GM20000 (cell line): ENCODE data around the gene SLC5A8.

ENCODE experiments used
- DNase-seq: peaks from one replicate; pipeline ENCODE4 v3.0.0; 2012; ENCODE audit warnings: low spot score
- TF ChIP-seq, protein P1 (sequence below): IDR thresholded peaks from 2 replicates; pipeline ENCODE4 v1.5.1; 2012; ENCODE audit warnings: mild to moderate bottlenecking, control low read depth; ENCODE audit errors: extremely low read depth, missing control alignments

The SLC5A8 gene

DNA sequence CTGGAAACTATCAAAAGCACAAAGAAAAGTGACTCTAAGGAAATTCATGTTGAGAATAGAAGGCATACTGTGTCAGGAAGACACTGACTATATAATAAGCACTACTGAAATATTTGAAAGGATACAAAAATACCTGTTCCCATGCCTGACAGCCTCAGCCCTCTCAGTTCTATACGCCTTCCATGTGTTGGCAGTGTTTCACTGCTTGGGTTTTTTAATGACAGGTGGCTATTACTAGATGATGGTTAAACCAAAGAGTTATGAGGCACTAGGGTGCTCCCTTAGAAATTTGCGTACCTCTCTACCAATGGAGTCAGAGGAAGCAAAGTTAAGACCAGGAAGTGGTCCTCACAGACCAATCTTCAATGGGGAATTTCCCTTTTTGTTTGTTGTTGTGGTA, 25.6 kb upstream of the SLC5A8 start:
- TF ChIP-seq, protein P1, sequence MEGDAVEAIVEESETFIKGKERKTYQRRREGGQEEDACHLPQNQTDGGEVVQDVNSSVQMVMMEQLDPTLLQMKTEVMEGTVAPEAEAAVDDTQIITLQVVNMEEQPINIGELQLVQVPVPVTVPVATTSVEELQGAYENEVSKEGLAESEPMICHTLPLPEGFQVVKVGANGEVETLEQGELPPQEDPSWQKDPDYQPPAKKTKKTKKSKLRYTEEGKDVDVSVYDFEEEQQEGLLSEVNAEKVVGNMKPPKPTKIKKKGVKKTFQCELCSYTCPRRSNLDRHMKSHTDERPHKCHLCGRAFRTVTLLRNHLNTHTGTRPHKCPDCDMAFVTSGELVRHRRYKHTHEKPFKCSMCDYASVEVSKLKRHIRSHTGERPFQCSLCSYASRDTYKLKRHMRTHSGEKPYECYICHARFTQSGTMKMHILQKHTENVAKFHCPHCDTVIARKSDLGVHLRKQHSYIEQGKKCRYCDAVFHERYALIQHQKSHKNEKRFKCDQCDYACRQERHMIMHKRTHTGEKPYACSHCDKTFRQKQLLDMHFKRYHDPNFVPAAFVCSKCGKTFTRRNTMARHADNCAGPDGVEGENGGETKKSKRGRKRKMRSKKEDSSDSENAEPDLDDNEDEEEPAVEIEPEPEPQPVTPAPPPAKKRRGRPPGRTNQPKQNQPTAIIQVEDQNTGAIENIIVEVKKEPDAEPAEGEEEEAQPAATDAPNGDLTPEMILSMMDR: no peak
- DNase-seq: no peak

DNA sequence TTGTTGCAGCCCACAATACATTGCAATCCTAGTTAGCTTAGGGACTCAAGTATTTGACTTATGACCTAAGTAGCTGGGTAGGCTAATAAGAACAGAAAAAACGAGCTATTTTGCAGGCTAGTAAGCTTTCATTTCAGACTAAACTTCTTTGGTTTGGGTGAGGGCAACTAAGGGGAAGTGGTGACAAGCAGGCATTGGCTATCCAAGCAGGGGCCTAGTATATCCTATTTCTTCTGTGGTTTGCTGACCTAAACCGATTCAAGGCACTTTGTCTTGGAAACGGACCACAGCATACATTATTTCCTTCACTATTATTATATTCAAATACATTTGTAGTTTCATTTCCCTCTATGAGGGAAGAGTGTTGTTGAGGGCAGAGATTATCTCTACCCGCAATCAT, 21.6 kb upstream of the SLC5A8 start:
- DNase-seq: no peak
- TF ChIP-seq, protein P1: no peak

DNA sequence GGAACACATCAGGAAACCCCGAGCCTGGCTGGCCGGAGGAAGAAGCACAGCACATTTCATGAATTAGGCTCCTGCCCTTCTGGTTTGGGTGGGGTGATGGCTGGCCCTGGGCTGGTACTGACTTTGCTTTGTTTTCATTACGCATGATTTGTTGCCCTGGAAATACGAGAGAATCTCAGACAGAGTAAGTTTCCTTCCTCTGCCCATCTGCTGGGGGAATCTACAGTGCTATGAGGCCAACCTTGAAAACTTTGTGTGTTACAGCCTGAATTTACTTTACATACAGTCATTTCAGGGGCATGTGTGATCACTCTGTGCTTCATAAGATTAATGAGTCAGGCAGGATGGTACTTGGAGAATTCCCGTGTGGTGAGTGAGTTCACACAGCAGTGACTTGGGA, 20.5 kb upstream of the SLC5A8 start:
- no peak for DNase-seq
- TF ChIP-seq, protein P1: no peak

DNA sequence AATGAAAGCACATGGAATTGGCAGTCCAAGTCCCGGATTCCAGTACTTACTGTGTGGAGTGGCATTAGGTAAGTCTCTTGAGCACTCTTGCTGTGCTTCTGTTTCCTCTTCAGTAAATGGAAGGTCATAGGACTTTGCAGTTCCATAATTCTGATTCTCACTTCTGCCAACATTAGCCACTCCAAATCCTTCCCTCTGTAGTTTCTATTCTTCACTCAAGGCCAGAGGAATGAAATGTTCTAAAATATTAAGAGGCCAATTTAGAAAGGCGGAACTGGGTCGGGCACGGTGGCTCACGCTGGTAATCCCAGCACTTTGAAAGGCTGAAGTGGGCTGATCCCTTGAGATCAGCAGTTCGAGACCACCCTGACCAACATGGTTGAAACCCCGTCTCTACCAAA, 19.8 kb upstream of the SLC5A8 start:
- no peak for DNase-seq
- TF ChIP-seq, protein P1: no peak

DNA sequence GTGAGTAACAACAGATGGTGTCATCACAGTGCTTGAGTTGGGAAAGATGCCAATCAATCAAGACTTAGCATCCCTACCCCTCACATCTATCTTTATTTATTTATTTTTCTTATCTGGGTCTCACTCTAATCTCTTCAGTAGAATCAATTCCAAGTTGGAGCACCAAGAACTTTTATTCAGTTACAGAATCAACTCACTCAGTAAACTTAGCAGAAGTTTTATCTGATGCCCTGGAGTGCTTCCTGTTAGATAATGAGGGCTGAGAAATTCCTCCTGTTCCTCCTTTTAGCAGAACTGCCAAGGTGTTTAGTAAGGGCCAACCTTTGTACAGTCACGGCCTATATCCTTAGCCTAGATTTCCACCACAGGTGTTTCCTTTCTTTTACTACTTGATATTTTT, 11.3 kb upstream of the SLC5A8 start:
- TF ChIP-seq, protein P1: no peak

DNA sequence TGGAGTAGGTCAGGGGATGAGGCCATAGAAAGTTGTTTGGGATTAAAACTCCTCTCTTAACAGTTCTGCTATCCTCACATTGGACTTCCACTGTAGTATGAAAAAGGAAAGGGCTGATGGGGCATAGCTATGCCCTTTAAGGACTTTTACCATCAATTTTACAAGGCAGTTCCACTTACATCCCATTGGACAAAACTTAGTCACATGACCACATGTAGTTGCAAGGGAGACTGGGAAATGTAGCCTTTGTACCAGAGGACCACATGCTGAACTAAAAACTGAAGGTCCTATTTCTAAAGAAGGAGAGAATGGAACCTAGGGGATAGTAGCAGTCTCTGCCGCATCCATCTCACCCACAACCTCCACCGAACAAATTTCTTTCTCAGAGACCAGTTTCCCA, 6.8 kb upstream of the SLC5A8 start:
- no peak for DNase-seq
- TF ChIP-seq, protein P1: no peak

More for the DNA sequence above, 11.3 kb upstream of the SLC5A8 start:
- DNase-seq: no peak

DNA sequence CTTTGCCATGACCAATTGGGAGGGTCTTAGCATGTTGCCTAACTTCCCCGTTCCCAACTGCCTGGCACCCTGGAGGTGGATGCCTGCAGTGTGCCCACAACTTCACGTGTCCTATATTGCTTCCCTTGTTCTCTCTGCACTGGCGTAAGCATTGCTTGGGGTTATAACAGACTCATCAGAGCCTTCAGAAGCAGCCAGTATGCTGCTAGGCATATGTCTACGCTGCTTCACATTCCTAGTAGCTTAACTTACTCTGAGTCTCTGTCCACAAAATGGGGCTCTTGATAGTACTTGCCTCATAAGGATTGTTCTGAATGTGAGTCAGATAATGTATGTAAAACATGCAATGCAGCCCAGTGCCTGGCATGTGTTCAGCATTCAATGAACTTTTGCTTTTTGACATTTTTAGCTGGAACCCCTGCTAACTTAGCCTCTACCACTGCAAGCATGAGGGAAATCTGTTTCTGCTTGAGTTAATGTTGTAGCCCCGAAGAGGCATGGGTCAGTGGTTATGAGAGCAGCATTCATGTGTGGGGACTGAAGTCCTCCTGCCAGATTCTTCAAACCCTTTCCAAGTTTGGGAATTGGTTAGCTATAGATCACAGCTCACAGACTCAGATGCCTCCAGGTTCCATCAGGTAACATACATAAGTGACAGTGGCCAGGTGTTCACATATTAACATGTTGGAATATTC, 2.8 kb downstream of the SLC5A8 start:
- TF ChIP-seq, protein P1: no peak
- DNase-seq: no peak
